HG03039 (cell line): ENCODE results near the gene ZNF605.
A peak's percentile ranks its signal among the peaks of the same experiment; 100 is the strongest.
"Not testable (repeated sequence)": the region's sequence is repeated elsewhere in the genome, so short reads cannot be mapped to it uniquely, and the experiment has no call there.

Experiments
- ATAC-seq: cut with Tn5 transposase; IDR thresholded peaks from one replicate; pipeline ENCODE4 v1.9.1; 2021; ENCODE audit warnings: mild to moderate bottlenecking, moderate library complexity; ENCODE audit not compliant: unreplicated experiment

ZNF605 gene

GRCh38 chr12:132956011-132956788 is at the start of gene ZNF605:
Gene ZNF605, minus strand, starts transcription at chr12:132956306. Its CDS starts 10,671 bp downstream, at chr12:132945635.
- ATAC-seq = peak; percentile 92

GRCh38 chr12:132998741-132999140 is 42.6 kb upstream of the ZNF605 start:
- no peak for ATAC-seq

- no peak for ATAC-seq
Observed at GRCh38 chr12:132986885-132987225, 30.7 kb upstream of the ZNF605 start.

- ATAC-seq = peak; percentile 94
Observed at GRCh38 chr12:132986001-132986884, 30.1 kb upstream of the ZNF605 start, which contains the start of gene ZNF26. Gene ZNF26, plus strand, starts transcription at chr12:132986367. Its CDS starts 474 bp downstream, at chr12:132986841.

DNA sequence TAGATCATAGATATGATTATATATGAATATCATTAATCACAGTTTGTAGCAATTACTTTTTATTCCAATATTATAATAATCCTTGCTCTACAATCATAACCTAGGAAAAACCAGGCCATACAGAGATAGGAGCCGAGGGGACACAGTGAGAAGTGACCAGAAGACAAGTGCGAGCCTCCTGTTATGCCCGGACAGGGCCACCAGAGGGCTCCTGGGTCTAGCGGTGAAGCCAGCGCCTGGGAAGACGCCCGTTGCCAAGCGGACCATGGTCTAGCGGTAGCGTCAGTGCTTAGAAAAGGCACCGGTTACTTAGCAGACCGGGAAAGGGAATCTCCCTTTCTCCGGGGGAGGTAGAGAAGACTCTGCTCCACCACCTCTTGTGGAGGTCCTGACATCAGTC is 20.8 kb upstream of the ZNF605 start:
- ATAC-seq = not testable (repeated sequence)

- ATAC-seq = no peak
Observed at GRCh38 chr12:132972374-132972773, 16.3 kb upstream of the ZNF605 start.

- no peak for ATAC-seq
Observed at GRCh38 chr12:132967736-132968135, 11.6 kb upstream of the ZNF605 start.

DNA sequence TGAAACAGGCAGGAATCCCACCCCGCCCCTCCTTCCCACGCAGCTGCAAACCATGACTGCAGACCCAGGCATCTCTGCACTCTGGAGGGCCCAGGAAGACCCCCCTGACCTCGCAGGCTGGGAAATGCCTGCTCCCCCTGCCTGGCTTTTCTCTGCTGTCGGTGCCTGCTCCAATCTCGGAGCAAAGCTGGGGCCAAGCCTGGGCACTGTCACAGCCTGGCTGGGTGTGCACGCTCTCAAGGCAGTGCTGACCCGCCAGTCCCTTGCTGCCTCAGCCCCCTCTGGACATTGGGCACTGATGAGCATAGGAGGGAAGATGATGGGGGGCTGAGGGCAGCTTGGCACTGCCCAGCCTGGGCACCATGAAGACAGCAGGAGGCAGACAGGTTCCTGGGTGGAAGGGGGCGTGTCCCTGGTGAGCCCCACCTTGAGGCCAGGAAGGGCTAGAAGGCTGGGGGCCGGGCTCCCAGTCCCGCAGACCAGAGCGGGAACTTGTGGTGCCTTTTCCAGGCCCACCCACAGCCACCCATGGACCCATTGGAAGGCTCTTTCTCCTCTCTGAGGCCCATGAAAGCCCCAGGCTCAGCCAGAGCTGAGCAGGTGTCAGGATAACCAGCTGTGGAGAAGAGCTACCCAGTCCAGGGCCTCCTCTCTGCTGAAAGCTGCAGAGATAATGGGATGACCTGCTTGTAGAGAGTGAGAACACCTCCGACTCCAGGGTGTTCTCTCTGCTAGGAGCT is 10.7 kb upstream of the ZNF605 start:
- no peak for ATAC-seq

DNA sequence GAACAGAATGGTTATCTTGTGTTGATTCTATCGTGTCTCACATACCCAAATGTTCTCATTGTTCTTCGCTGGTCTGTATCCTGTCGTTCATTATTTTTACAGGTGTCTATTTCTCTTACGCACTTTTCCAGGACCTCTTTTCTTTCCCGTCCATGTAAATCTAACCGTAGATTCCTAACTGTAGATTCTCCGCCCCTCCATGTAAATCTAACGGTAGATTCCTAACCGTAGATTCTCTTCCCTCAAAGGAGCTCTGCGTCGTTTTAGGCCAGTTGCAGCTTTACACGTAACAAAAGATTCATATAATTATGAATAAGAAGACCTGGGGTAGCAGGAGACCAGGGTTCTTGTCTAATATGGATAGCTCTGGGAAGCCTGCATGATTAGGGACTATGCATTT is 9.7 kb upstream of the ZNF605 start:
- ATAC-seq = no peak

- ATAC-seq = not testable (repeated sequence)
Observed at GRCh38 chr12:132963947-132964346, 7.8 kb upstream of the ZNF605 start.

- ATAC-seq = not testable (repeated sequence)
Observed at GRCh38 chr12:132961790-132962189, 5.7 kb upstream of the ZNF605 start.

- peak; percentile 19 for ATAC-seq
Observed at GRCh38 chr12:132955094-132956010, 754 bp downstream of the ZNF605 start.

GRCh38 chr12:132954471-132955048 is 1.5 kb downstream of the ZNF605 start:
- ATAC-seq = no peak

DNA sequence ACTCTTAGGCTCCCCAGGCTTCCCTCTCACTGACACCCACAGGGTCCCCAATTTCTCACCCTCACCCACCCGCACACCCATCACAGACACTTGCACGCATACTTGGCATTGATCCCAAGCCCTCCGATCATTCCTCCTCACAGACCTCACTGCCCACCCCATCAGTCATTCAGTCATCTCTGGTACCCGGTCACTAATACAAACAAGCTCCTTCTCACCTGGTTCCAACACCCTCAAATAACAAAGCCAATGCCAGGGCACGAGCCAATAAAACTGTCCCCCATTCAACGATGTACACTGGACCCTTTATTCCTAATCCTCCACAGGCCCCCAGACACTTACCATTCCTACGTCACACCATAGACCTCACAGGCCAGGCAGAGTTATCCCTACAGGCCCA is 2.3 kb downstream of the ZNF605 start:
- no peak for ATAC-seq

GRCh38 chr12:132953163-132953425 is 3.0 kb downstream of the ZNF605 start:
- ATAC-seq = no peak

GRCh38 chr12:132952371-132953162 is 3.5 kb downstream of the ZNF605 start:
- no peak for ATAC-seq

- no peak for ATAC-seq
Observed at GRCh38 chr12:132951649-132952048, 4.5 kb downstream of the ZNF605 start.

GRCh38 chr12:132950844-132951535 is 5.1 kb downstream of the ZNF605 start:
- ATAC-seq = no peak
